GM21381 (cell line): ENCODE results near the gene IMPA2.

Experiments
- ATAC-seq: cut with Tn5 transposase; IDR thresholded peaks from one replicate; pipeline ENCODE4 v1.9.1; 2021; ENCODE audit warnings: mild to moderate bottlenecking, moderate library complexity; ENCODE audit not compliant: unreplicated experiment

The IMPA2 gene

GRCh38 chr18:12006488-12006840, 25.2 kb downstream of the IMPA2 start:
- no peak for ATAC-seq

GRCh38 chr18:12007063-12007462, 25.8 kb downstream of the IMPA2 start:
- ATAC-seq: no peak

- ATAC-seq: no peak
Observed at GRCh38 chr18:12008181-12008767, 27.0 kb downstream of the IMPA2 start.

GRCh38 chr18:12008842-12009580, 27.7 kb downstream of the IMPA2 start:
- ATAC-seq: no peak

GRCh38 chr18:12009581-12010140, 28.4 kb downstream of the IMPA2 start:
- ATAC-seq: no peak

- ATAC-seq: no peak
Observed at GRCh38 chr18:12010187-12010802, 29.0 kb downstream of the IMPA2 start.

- no peak for ATAC-seq
Observed at GRCh38 chr18:12011199-12011956, 30.1 kb downstream of the IMPA2 start.

GRCh38 chr18:12011957-12012549, 30.7 kb downstream of the IMPA2 start:
- ATAC-seq: no peak

GRCh38 chr18:12012697-12013096, 31.4 kb downstream of the IMPA2 start:
- ATAC-seq: no peak

GRCh38 chr18:12013186-12013916, 32.0 kb downstream of the IMPA2 start:
- no peak for ATAC-seq

- ATAC-seq: no peak
Observed at GRCh38 chr18:12014086-12014485, 32.8 kb downstream of the IMPA2 start.

- no peak for ATAC-seq
Observed at GRCh38 chr18:12014521-12015415, 33.5 kb downstream of the IMPA2 start.

- no peak for ATAC-seq
Observed at GRCh38 chr18:12015416-12016062, 34.2 kb downstream of the IMPA2 start.

GRCh38 chr18:12017081-12017480, 35.8 kb downstream of the IMPA2 start:
- ATAC-seq: no peak

GRCh38 chr18:12018861-12019260, 37.6 kb downstream of the IMPA2 start:
- ATAC-seq: no peak

- no peak for ATAC-seq
Observed at GRCh38 chr18:12021077-12021476, 39.8 kb downstream of the IMPA2 start.

GRCh38 chr18:12021596-12021995, 40.3 kb downstream of the IMPA2 start:
- ATAC-seq: no peak

GRCh38 chr18:12023375-12023774, 42.1 kb downstream of the IMPA2 start:
- no peak for ATAC-seq

GRCh38 chr18:12026562-12026961, 45.3 kb downstream of the IMPA2 start:
- no peak for ATAC-seq
